ENCODE data around the gene ZNF385C.
A peak's percentile ranks its signal among the peaks of the same experiment; 100 is the strongest.

ZNF385C gene

GRCh38 chr17:42124256-42124655, 26.0 kb upstream of the ZNF385C start:
- DNase-seq, result no peak

- DNase-seq, result no peak
These were observed 24.4 kb upstream of the ZNF385C start, which contains the start of gene HSPB9 for GRCh38 chr17:42122371-42123303. TSS of gene HSPB9 (plus strand) at chr17:42122804. CDS start at chr17:42122851, 47 bp downstream.

- DNase-seq, result peak; percentile 87
These were observed 22.8 kb upstream of the ZNF385C start, which contains the start of gene KAT2A for GRCh38 chr17:42120770-42121769. TSS of gene KAT2A (minus strand) at chr17:42121367. CDS start at chr17:42121304, 63 bp downstream.

- no peak for DNase-seq
These were observed 22.0 kb upstream of the ZNF385C start for GRCh38 chr17:42120161-42120769.

GRCh38 chr17:42119301-42119700, 21.0 kb upstream of the ZNF385C start:
- DNase-seq, result no peak

- DNase-seq, result peak; percentile 60
These were observed 20.3 kb upstream of the ZNF385C start for GRCh38 chr17:42118545-42118944.

- no peak for DNase-seq
These were observed 19.8 kb upstream of the ZNF385C start for GRCh38 chr17:42118126-42118510.

GRCh38 chr17:42117397-42118125, 19.3 kb upstream of the ZNF385C start:
- no peak for DNase-seq

GRCh38 chr17:42116705-42117396, 18.6 kb upstream of the ZNF385C start:
- DNase-seq, result peak; percentile 86

- DNase-seq, result no peak
These were observed 15.8 kb upstream of the ZNF385C start for GRCh38 chr17:42114118-42114517.

GRCh38 chr17:42113293-42114069, 15.2 kb upstream of the ZNF385C start:
- DNase-seq, result no peak

- peak; percentile 83 for DNase-seq
These were observed 14.4 kb upstream of the ZNF385C start, which contains the start of gene DHX58 for GRCh38 chr17:42112552-42113176. TSS of gene DHX58 (minus strand) at chr17:42112714. CDS start at chr17:42111892, 822 bp downstream.

- no peak for DNase-seq
These were observed 13.7 kb upstream of the ZNF385C start for GRCh38 chr17:42111871-42112551.

- no peak for DNase-seq
These were observed 13.0 kb upstream of the ZNF385C start for GRCh38 chr17:42111265-42111636.

- no peak for DNase-seq
These were observed 12.3 kb upstream of the ZNF385C start for GRCh38 chr17:42110301-42111264.

- DNase-seq, result no peak
These were observed 10.8 kb upstream of the ZNF385C start for GRCh38 chr17:42109086-42109485.

- DNase-seq, result peak; percentile 94
These were observed 9.6 kb upstream of the ZNF385C start for GRCh38 chr17:42107597-42108576.

All from stimulated activated CD4-positive, alpha-beta T cell treated with anti-CD3 and anti-CD28 coated beads, Interleukin-15, amount 100 ng/mL, for 24 hours (primary cell).